ENCODE measurements around the gene VCL. TPM values are rescaled to one million over a fixed set of nuclear protein-coding genes. Genes with fewer than 3 reads are reported as not detected.

Gene VCL
- polyA plus RNA-seq, 1 donor from 2014 or later, result 11.2 TPM

GRCh38 chr10:74052994-74053393 lies 55.1 kb downstream of the VCL start:
- no peak overlapping the region for H3K9ac ChIP-seq (ENCODE audit: low read length)
- no peaks in the 10 kb centered on the region for H3K9me3 ChIP-seq (ENCODE audit: low read length)
- no peaks in the 10 kb centered on the region for H3K36me3 ChIP-seq (ENCODE audit: insufficient read depth, low read length)
- H3K4me3 ChIP-seq (ENCODE audit: low read length), result no peak overlapping the region
- H2AFZ ChIP-seq (ENCODE audit: low read depth, low read length), result no peak overlapping the region
- H3F3A ChIP-seq (ENCODE audit: insufficient read depth, low read length, poor library complexity, severe bottlenecking), result no peaks in the 10 kb centered on the region
- no peaks in the 10 kb centered on the region for H3K27me3 ChIP-seq (ENCODE audit: insufficient read depth, low read depth, low read length)
- no peak for TF ChIP-seq CTCF (IDR thresholded peaks at IDR 0.05; ENCODE audit: poor library complexity, severe bottlenecking)
- TF ChIP-seq REST (IDR thresholded peaks at IDR 0.05; ENCODE audit: borderline replicate concordance), result no peak
- no peak for TF ChIP-seq RAD21 (conservative IDR thresholded peaks at IDR 0.05)
- no peak for TF ChIP-seq EP300 (conservative IDR thresholded peaks at IDR 0.05; ENCODE audit: poor library complexity, severe bottlenecking)
- no peak for TF ChIP-seq TAF1 (IDR thresholded peaks at IDR 0.05; ENCODE audit: low read depth)
- TF ChIP-seq POLR2AphosphoS5 (IDR thresholded peaks at IDR 0.05), result no peak
- no peak for TF ChIP-seq EZH2 (IDR thresholded peaks at IDR 0.05; ENCODE audit: borderline replicate concordance, insufficient read depth, low read length, poor library complexity, severe bottlenecking)
- TF ChIP-seq SMC3 (conservative IDR thresholded peaks at IDR 0.05; ENCODE audit: poor library complexity), result no peak
- TF ChIP-seq MXI1 (conservative IDR thresholded peaks at IDR 0.05; ENCODE audit: poor library complexity, severe bottlenecking), result no peak
- H3K79me2 ChIP-seq (replicated peaks; ENCODE audit: insufficient read depth, low read length), result no peaks in the 10 kb centered on the region
- H3K27ac ChIP-seq (ENCODE audit: low read length), result no peak overlapping the region
- H3K9me2 ChIP-seq (ENCODE audit: insufficient read depth, low read length), result no peaks in the 10 kb centered on the region
- no peaks in the 10 kb centered on the region for H4K20me1 ChIP-seq (ENCODE audit: insufficient read depth)
- no peak overlapping the region for H3K4me2 ChIP-seq (ENCODE audit: low read length)

- H3K9me2 ChIP-seq (ENCODE audit: insufficient read depth, low read length), result no peaks in the 10 kb centered on the region
- H3K9ac ChIP-seq (ENCODE audit: low read length), result no peak overlapping the region
- no peaks in the 10 kb centered on the region for H3K9me3 ChIP-seq (ENCODE audit: low read length)
- H3K27ac ChIP-seq (ENCODE audit: low read length), result no peak overlapping the region
- TF ChIP-seq SMC3 (conservative IDR thresholded peaks at IDR 0.05; ENCODE audit: poor library complexity), result no peak
- no peak for TF ChIP-seq REST (IDR thresholded peaks at IDR 0.05; ENCODE audit: borderline replicate concordance)
- no peak for TF ChIP-seq POLR2AphosphoS5 (IDR thresholded peaks at IDR 0.05)
- no peak for TF ChIP-seq CTCF (IDR thresholded peaks at IDR 0.05; ENCODE audit: poor library complexity, severe bottlenecking)
- no peak for TF ChIP-seq EP300 (conservative IDR thresholded peaks at IDR 0.05; ENCODE audit: poor library complexity, severe bottlenecking)
- TF ChIP-seq RAD21 (conservative IDR thresholded peaks at IDR 0.05), result no peak
- no peak for TF ChIP-seq EZH2 (IDR thresholded peaks at IDR 0.05; ENCODE audit: borderline replicate concordance, insufficient read depth, low read length, poor library complexity, severe bottlenecking)
- no peak for TF ChIP-seq MXI1 (conservative IDR thresholded peaks at IDR 0.05; ENCODE audit: poor library complexity, severe bottlenecking)
- no peak for TF ChIP-seq TAF1 (IDR thresholded peaks at IDR 0.05; ENCODE audit: low read depth)
- no peaks in the 10 kb centered on the region for H3F3A ChIP-seq (ENCODE audit: insufficient read depth, low read length, poor library complexity, severe bottlenecking)
- H3K36me3 ChIP-seq (ENCODE audit: insufficient read depth, low read length), result no peaks in the 10 kb centered on the region
- H3K27me3 ChIP-seq (ENCODE audit: insufficient read depth, low read depth, low read length), result no peaks in the 10 kb centered on the region
- no peak overlapping the region for H3K4me2 ChIP-seq (ENCODE audit: low read length)
- no peak overlapping the region for H2AFZ ChIP-seq (ENCODE audit: low read depth, low read length)
- H4K20me1 ChIP-seq (ENCODE audit: insufficient read depth), result no peaks in the 10 kb centered on the region
- H3K79me2 ChIP-seq (replicated peaks; ENCODE audit: insufficient read depth, low read length), result no peaks in the 10 kb centered on the region
- H3K4me3 ChIP-seq (ENCODE audit: low read length), result no peak overlapping the region
These were observed 57.6 kb downstream of the VCL start for GRCh38 chr10:74055383-74056049.
